Activated T-helper 2 cell treated with anti-CD3 and anti-CD28 coated beads, Interferon-gamma antibody, Interleukin-2, Interleukin-4, amounts not matched to agents 10 μg/mL and 5 μg/mL and 100 μg/mL, durations not matched to agents 14 hours and 24 hours and 36 hours (primary cell): ENCODE results near the gene PSPN. TPM values are rescaled to one million over a fixed set of nuclear protein-coding genes. Genes with fewer than 3 reads are reported as not detected.
A peak's percentile ranks its signal among the peaks of the same experiment; 100 is the strongest.

ENCODE experiments used
- DNase-seq: peaks from one replicate; pipeline ENCODE4 v3.0.0; 2021; ENCODE audit warnings: low spot score
- H3K27ac Mint-ChIP-seq: one replicate; pipeline ENCODE4 v1.8.0; 2021; ENCODE audit warnings: mixed read lengths
- H3K27me3 Mint-ChIP-seq: one replicate; pipeline ENCODE4 v1.8.0; 2021; ENCODE audit warnings: low read depth, mixed read lengths
- H3K36me3 Mint-ChIP-seq: one replicate; pipeline ENCODE4 v1.8.0; 2021; ENCODE audit warnings: low read depth, mixed read lengths
- H3K4me1 Mint-ChIP-seq: one replicate; pipeline ENCODE4 v1.8.0; 2021; ENCODE audit warnings: low read depth, mixed read lengths
- H3K4me3 Mint-ChIP-seq: one replicate; pipeline ENCODE4 v1.8.0; 2021; ENCODE audit warnings: low read depth, mild to moderate bottlenecking, moderate library complexity, mixed read lengths
- H3K9me3 Mint-ChIP-seq: one replicate; pipeline ENCODE4 v1.8.0; 2021; ENCODE audit warnings: mixed read lengths
- intact Hi-C: fragments of 100-400 bp; cut with micrococcal nuclease; formaldehyde crosslinking; loops from one replicate; pipeline ENCODE4 v1.15.1; 2023
- total RNA-seq: library from RNA; stranded (reverse); gene quantifications from 2 replicates; pipeline ENCODE4 v1.2.3, GENCODE V29; 2022

PSPN gene
- total RNA-seq, 1 donor from 2014 or later = 1.6 TPM

DNA sequence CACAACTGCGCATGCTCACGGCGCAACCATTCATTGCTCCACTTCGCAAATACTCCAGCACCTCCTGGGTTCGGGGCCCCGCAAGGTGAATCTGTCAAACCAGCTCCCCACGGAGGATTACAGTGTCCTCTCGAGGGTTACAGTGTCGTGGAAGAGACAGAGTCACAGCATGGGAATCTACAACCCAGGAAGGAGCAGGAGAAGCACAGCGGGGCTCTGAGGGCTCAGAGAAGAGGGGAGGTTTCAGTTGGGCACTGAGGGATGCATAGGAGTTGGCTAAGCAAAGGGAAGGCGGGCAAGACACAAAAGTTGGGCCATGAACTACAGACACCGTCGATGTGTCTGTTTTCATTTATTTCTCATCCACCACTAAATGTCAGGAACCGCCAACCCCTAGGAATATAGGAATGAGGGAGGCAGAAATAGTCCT, 18.3 kb upstream of the PSPN start:
- Mint-ChIP-seq H3K9me3 (no peaks in the 10 kb centered on the region), H3K27ac (peak overlapping the region; percentile 95), H3K4me1 (peaks cover 22% of the 10 kb centered on the region), H3K4me3 (peak overlapping the region; percentile 88), H3K36me3 (peaks cover 19% of the 10 kb centered on the region), H3K27me3 (no peaks in the 10 kb centered on the region)
- no peak for DNase-seq
- intact Hi-C loops = loop anchor here (1.0 kb wide), 2 partner anchors 21 to 31 kb away; no protein-coding TSS in a partner anchor

DNA sequence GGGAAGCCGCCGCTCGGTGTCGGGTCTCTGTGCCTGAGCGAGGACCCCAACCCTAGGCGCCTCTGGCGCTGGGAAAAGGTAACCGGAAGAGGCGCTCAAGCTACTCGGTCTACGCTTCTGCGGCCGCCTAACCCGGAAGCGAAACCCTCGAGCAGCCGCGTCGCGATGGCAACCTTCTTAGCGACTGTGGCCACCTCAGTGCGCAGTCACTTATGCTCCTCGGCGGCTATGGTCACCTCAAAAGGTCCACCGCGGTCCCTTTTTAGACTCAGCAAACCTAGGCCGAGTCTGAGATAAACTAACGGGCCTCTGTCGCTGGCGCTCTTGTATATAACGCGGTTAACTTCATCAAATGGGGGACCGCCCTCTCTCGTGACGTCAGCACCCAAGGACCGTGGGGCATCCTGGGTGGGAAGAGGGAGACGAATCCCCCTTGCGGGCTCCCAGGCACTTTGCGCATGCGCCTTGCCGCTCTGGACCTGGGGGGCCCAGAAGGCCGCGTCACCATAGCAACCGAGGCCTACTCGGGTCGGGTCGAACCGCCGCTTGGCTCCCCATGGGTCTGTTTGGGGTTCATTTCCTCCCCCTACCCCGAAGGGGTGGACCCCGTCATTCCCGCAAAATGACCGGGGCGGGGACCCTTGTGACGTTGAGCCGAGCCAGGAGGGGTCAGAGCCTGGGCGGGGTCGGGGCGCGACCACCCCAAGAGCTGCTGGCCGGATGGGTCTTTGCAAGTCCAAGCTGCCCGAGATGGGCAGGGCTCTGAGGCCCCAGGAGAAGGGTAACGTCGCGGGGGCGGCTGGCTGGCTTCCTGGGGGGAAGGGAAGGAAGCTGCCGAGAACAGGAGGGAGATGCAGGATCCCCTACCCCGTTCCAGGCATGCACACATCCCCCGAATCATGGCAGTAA, 17.6 kb upstream of the PSPN start, which contains the start of gene GTF2F1:
GTF2F1 (minus strand) TSS at position 91 of the 909 bp plus-strand sequence. CDS start 169 bp downstream, outside the sequence.
- H3K27ac Mint-ChIP-seq = peak within 1 kb of the TSS; percentile 95
- intact Hi-C loops = loop anchor here (1.0 kb wide), 2 partner anchors 20 to 32 kb away; no protein-coding TSS in a partner anchor
- peak within 1 kb of the TSS; percentile 88 for H3K4me3 Mint-ChIP-seq
- DNase-seq = peak; percentile 87
- peaks cover 23% of the 10 kb centered on the region for H3K36me3 Mint-ChIP-seq
- peaks cover 22% of the 10 kb centered on the region for H3K4me1 Mint-ChIP-seq
- H3K9me3 Mint-ChIP-seq = no peaks in the 10 kb centered on the region
- H3K27me3 Mint-ChIP-seq = no peaks in the 10 kb centered on the region

DNA sequence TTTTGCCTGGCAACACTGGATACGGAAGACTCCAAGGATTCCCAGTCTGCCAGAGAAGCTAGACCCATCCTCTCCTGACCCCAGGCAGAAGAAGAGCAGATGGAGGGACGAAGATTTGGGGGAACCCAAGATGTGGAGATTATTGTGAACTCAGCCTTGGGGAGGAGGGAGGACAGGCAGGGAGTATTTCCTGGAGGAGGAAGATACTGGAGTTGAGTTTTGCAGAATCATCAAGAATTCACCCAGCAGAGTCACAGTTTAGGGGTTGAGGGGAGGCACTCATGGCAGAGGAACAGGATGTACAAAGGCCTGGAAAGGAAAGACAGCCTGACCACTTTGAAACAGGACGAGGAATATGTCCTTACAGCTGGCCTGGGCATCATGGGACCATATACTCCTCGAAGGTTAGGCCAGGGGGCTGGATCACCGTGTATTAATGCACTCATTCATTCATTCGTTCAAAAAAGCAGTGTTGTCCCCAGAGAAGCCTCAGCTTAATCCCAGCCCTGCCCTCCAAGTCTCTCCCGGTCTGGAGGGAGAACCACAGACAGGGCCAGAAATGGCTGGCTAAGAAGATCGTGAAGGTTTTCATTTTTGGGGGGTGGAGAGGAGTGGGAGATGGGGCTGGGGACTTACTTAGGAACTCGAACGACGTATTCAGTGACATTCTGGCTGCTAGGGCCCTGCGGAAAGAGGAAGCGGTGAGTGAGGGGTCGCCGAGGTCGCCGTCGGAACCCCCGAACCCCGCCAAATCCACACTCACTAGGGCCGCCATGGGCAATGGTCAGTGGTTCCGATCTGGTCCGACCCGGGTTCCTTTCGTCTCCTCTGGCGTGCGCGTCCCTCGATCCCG, 16.7 kb upstream of the PSPN start:
- Mint-ChIP-seq H3K27me3 (no peaks in the 10 kb centered on the region), H3K4me3 (peak overlapping the region; percentile 88), H3K36me3 (peaks cover 27% of the 10 kb centered on the region), H3K4me1 (peaks cover 22% of the 10 kb centered on the region), H3K9me3 (no peaks in the 10 kb centered on the region), H3K27ac (peak overlapping the region; percentile 95)
- no peak for DNase-seq
- intact Hi-C loops = loop anchor here (1.0 kb wide), 2 partner anchors 19 to 33 kb away; no protein-coding TSS in a partner anchor

DNA sequence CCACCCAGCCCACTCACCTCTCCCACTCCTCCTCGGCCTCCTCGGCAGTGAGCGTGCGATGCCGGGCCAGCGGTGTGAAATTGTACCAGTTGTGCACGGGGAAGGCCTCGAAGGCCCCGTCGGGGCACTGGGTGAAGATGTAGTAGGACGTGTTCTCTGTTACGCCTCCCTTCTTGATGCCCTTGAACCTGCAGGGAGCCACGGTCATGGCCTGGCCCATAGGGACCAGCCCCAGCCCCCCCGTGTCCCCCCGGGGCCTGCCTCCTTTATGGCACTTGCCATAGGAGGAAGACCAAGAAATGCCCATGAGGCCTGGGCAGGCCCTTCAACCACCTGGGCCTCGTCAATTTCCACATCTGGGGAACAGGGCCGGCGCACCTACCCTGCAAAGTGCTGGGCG, 11.6 kb upstream of the PSPN start:
- Mint-ChIP-seq H3K27me3 (no peaks in the 10 kb centered on the region), H3K4me1 (peaks cover 12% of the 10 kb centered on the region), H3K27ac (no peak overlapping the region), H3K4me3 (no peak overlapping the region), H3K9me3 (no peaks in the 10 kb centered on the region), H3K36me3 (peaks cover 55% of the 10 kb centered on the region)
- no peak for DNase-seq
- intact Hi-C loops = no loop called here

DNA sequence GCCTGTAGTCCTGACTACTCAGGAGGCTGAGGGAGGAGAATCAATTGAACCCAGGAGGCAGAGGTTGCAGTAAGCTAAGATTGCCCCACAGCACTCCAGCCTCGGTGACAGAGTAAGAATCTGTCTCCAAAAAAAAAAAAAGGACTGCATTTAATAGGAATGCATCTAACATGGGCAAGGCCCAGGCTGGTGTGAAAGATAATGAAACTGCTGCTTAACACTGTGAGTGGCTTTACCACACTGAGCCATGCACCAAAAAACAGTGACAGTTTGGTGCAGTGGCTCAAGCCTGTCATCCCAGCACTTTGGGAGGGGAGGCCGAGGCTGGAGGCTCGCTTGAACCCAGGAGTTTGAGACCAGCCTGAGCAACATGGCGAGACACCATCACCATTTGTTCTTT, 8.6 kb upstream of the PSPN start:
- intact Hi-C loops = no loop called here
- H3K4me3 Mint-ChIP-seq = no peak overlapping the region
- DNase-seq = no peak
- no peaks in the 10 kb centered on the region for H3K27me3 Mint-ChIP-seq
- peaks cover 68% of the 10 kb centered on the region for H3K36me3 Mint-ChIP-seq
- H3K9me3 Mint-ChIP-seq = no peaks in the 10 kb centered on the region
- no peaks in the 10 kb centered on the region for H3K4me1 Mint-ChIP-seq
- H3K27ac Mint-ChIP-seq = no peak overlapping the region

DNA sequence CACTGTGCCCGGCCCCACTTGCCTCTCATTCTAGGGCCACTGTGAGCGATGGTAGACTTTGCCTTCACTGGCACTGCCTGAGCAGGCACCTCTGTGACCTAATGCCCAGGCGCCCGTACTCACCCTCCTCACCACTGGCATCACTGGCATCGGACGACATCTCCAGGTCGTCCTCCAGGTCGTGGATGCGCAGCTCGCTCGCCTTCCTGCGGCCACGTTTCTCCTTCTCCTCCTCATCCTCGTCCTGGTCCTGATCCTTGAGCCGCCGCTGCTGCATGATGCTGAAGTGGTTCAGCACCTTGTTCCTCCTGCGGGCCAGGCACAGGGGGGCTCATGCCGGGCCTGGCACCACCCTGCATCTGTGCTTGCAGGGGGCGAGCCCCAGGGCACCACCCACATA, 7.5 kb upstream of the PSPN start:
- no peak for DNase-seq
- H3K4me1 Mint-ChIP-seq = no peaks in the 10 kb centered on the region
- H3K36me3 Mint-ChIP-seq = peaks cover 67% of the 10 kb centered on the region
- no peaks in the 10 kb centered on the region for H3K9me3 Mint-ChIP-seq
- no peak overlapping the region for H3K27ac Mint-ChIP-seq
- no peaks in the 10 kb centered on the region for H3K27me3 Mint-ChIP-seq
- intact Hi-C loops = no loop called here
- no peak overlapping the region for H3K4me3 Mint-ChIP-seq

DNA sequence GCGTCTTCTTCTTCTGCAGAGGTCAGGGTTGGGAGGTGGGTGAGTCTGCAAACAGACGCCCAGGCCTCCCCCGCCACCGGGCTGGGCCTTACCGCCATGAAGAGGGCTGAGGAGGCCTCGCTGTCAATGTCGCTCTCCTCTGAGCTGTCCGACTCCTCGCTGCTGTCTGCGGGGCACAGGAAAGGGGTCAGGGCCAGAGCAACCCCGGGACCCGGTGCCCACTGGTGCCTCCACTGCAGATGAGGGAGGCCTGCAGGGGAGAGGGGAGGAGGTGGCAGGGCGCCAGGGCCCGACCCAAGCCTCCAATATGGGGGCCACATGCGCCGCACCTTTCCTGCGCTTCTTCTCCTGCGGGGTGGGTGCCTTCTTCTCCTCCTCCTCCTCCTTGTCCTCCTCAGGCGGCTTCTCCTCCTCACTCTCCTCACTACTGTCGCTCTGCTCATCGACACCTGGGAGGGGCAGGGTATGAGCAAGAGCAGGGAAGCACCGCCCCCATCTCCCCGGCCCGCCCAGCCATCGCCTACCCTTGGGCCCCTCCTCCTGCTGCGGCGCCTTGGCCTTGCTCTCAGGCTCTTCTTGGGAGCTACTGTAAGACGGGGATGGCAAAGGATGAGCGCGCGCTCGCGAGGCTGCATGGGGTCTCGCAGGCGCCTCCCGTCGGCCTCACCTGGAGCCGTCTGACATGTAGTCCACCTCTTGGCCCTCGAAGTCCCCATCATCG, 5.5 kb upstream of the PSPN start:
- Mint-ChIP-seq H3K36me3 (peaks cover 58% of the 10 kb centered on the region), H3K4me3 (no peak overlapping the region), H3K27me3 (no peaks in the 10 kb centered on the region), H3K4me1 (no peaks in the 10 kb centered on the region), H3K27ac (no peak overlapping the region), H3K9me3 (no peaks in the 10 kb centered on the region)
- intact Hi-C loops = no loop called here
- no peak for DNase-seq

DNA sequence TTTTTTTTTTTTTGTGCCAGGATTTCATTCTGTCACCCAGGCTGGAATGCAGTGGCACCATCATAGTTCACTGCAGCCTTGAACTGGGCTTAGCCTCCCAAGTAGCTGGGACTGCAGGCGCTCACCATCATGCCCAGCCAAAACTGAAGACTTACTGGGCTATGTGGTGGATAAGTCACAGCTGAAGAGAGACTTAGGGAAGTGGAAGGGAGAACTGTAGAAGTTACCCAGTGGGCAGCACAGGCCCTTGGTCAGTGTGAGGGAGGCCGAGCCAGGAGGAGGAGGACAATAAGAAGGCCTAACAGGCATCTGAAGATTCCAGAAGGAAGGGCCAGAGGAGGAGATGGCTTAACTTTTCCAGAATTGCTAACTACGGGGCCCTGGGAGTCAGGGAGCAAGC, 4.0 kb upstream of the PSPN start:
- H3K4me3 Mint-ChIP-seq = no peak overlapping the region
- DNase-seq = no peak
- no peak overlapping the region for H3K27ac Mint-ChIP-seq
- H3K4me1 Mint-ChIP-seq = no peaks in the 10 kb centered on the region
- H3K9me3 Mint-ChIP-seq = no peaks in the 10 kb centered on the region
- H3K27me3 Mint-ChIP-seq = no peaks in the 10 kb centered on the region
- intact Hi-C loops = no loop called here
- peaks cover 48% of the 10 kb centered on the region for H3K36me3 Mint-ChIP-seq

DNA sequence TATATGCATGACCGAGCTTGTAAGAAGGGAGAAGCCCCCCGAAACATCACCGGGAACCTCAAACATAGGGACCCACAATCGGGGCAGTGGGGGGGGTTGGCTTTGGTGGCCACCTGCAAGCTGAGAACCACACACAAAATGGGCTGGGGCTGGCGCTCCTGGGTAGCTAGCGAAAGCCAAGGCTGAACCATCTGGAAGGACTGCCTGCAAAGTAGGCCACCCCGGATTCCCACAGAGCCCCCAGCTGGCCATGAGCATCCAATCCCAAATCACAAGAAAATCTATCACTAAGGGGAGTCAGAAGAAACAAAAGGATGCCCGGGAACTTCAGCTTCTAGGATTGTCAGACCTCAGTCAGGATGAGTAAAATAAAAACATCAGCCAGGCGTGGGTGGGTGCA, 2.8 kb upstream of the PSPN start:
- DNase-seq = no peak
- intact Hi-C loops = no loop called here
- Mint-ChIP-seq H3K9me3 (no peaks in the 10 kb centered on the region), H3K4me3 (no peak overlapping the region), H3K36me3 (peaks cover 43% of the 10 kb centered on the region), H3K27ac (no peak overlapping the region), H3K4me1 (peaks cover 4% of the 10 kb centered on the region), H3K27me3 (no peaks in the 10 kb centered on the region)

DNA sequence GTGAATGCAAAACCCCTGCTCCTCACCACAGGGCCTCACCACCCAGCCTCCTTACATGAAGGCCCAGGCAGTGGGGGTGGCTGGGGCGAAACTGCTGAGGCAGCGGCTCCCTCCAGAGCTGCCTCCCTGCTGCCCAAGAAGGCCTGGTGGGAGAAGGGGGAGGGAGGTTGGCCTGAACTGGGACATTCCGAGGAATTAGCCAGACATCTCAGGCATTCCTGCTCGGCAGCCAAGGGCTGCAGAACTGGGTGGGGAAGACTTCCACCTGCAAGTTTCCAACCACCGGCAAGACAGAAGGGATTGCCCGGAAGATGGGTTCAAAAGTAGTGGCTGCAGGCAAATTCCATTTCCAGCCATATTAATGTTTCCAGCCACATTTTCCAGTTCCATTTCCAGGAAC, 2.3 kb upstream of the PSPN start:
- Mint-ChIP-seq H3K27ac (no peak overlapping the region), H3K4me3 (no peak overlapping the region), H3K4me1 (peaks cover 4% of the 10 kb centered on the region), H3K9me3 (no peaks in the 10 kb centered on the region), H3K36me3 (peaks cover 39% of the 10 kb centered on the region), H3K27me3 (no peaks in the 10 kb centered on the region)
- DNase-seq = no peak
- intact Hi-C loops = no loop called here

DNA sequence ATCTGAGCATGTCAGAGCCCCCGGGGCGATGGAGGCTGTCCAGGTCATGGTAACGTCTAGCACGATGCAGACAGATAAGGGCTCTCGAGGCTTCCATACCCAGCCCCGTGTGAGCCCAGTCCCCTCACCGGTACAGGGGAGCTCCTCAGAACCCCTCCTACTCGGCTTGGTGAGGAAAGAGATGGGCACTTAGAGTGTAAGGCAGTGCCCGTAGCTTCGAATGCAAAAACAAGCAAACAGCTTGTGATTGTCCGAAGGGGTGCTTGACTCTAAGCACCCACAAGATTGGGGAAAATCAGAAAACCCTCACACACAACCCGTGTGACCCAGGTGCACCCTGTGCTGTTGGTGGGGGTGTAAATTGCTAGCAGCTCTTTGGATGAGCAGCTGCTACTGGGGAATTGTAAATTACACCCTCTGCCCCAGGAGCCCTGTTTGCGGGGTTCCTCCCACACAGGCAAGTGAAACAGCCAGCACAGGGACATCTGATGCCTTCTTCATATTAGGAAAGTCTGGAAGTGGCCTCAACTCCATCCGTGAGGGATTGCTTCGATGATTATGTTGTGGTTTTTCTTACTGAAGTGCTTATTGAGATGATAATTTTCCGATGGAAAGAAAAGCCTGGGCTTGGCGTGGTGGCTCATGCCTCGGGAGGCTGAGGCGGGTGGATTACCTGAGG, 918 bp upstream of the PSPN start:
- H3K27me3 Mint-ChIP-seq = no peaks in the 10 kb centered on the region
- H3K27ac Mint-ChIP-seq = no peak overlapping the region
- peaks cover 29% of the 10 kb centered on the region for H3K36me3 Mint-ChIP-seq
- DNase-seq = no peak
- H3K9me3 Mint-ChIP-seq = no peaks in the 10 kb centered on the region
- H3K4me3 Mint-ChIP-seq = no peak overlapping the region
- peaks cover 8% of the 10 kb centered on the region for H3K4me1 Mint-ChIP-seq
- intact Hi-C loops = no loop called here
